Ectodermal cell (in vitro differentiated cells): Measurements from ENCODE around the gene PNMA5.
A peak's percentile ranks its signal among the peaks of the same experiment; 100 is the strongest.

Source experiments
- H3K27ac ChIP-seq: 2 replicates; pipeline ENCODE4 v1.7.0; 2013; ENCODE audit warnings: mild to moderate bottlenecking, low read depth, low read length; ENCODE audit not compliant: insufficient read depth, poor library complexity, severe bottlenecking
- H3K27me3 ChIP-seq: 2 replicates; pipeline ENCODE4 v1.7.0; 2013; ENCODE audit warnings: mild to moderate bottlenecking, low read length; ENCODE audit not compliant: insufficient read depth, control insufficient read depth, poor library complexity, severe bottlenecking
- H3K36me3 ChIP-seq: one replicate; pipeline ENCODE4 v1.7.0; 2013; ENCODE audit warnings: low read length; ENCODE audit not compliant: control insufficient read depth, insufficient read depth
- H3K4me1 ChIP-seq: one replicate; pipeline ENCODE4 v1.7.0; 2013; ENCODE audit warnings: low read length; ENCODE audit not compliant: control insufficient read depth, insufficient read depth
- H3K4me3 ChIP-seq: 2 replicates; pipeline ENCODE4 v1.7.0; 2013; ENCODE audit warnings: low read depth, low read length, control low read depth; ENCODE audit not compliant: insufficient read depth
- H3K9me3 ChIP-seq: 2 replicates; pipeline ENCODE4 v1.7.0; 2013; ENCODE audit warnings: mild to moderate bottlenecking, low read length, moderate library complexity; ENCODE audit not compliant: control insufficient read depth
- WGBS, 2 experiments: methylation state at CpG; one replicate each; pipeline ENCODE4 v1.1.7; 2013; ENCODE audit warnings: missing lambda C conversion rate in 2 of 2; 5-methylcytosine and 5-hydroxymethylcytosine counted together

PNMA5 gene

GRCh38 chrX:152960115-152960514 is 33.8 kb downstream of the PNMA5 start:
- Histone ChIP-seq H3K4me3 (no peak overlapping the region), H3K9me3 (no peaks in the 10 kb centered on the region), H3K36me3 (no peaks in the 10 kb centered on the region), H3K27me3 (no peaks in the 10 kb centered on the region), H3K4me1 (no peaks in the 10 kb centered on the region), H3K27ac (no peak overlapping the region)
- WGBS, 2 experiments, result 96 to 100% methylated on average over 1 of the region's 1 CpG

- no peak overlapping the region for H3K27ac ChIP-seq
- H3K4me3 ChIP-seq, result no peak overlapping the region
- no peaks in the 10 kb centered on the region for H3K36me3 ChIP-seq
- no peaks in the 10 kb centered on the region for H3K27me3 ChIP-seq
- WGBS, 2 experiments, result 92 to 99% methylated on average over 6 of the region's 6 CpGs
- H3K9me3 ChIP-seq, result no peaks in the 10 kb centered on the region
- H3K4me1 ChIP-seq, result no peaks in the 10 kb centered on the region
These were observed 34.3 kb downstream of the PNMA5 start for GRCh38 chrX:152959626-152960025.

- no peaks in the 10 kb centered on the region for H3K36me3 ChIP-seq
- no peaks in the 10 kb centered on the region for H3K4me1 ChIP-seq
- no peaks in the 10 kb centered on the region for H3K9me3 ChIP-seq
- H3K27me3 ChIP-seq, result no peaks in the 10 kb centered on the region
- no peak overlapping the region for H3K27ac ChIP-seq
- H3K4me3 ChIP-seq, result peak overlapping the region; percentile 4
- 29 to 30% methylated on average over 50 to 53 of the region's 53 CpGs for WGBS, 2 experiments
These were observed 35.1 kb downstream of the PNMA5 start for GRCh38 chrX:152958524-152959465.

GRCh38 chrX:152958047-152958446 is 35.9 kb downstream of the PNMA5 start:
- no peaks in the 10 kb centered on the region for H3K9me3 ChIP-seq
- no peaks in the 10 kb centered on the region for H3K27me3 ChIP-seq
- no peaks in the 10 kb centered on the region for H3K36me3 ChIP-seq
- H3K4me3 ChIP-seq, result no peak overlapping the region
- 94 to 97% methylated on average over 5 of the region's 5 CpGs for WGBS, 2 experiments
- no peaks in the 10 kb centered on the region for H3K4me1 ChIP-seq
- no peak overlapping the region for H3K27ac ChIP-seq

GRCh38 chrX:152950786-152951185 is 43.1 kb downstream of the PNMA5 start:
- H3K27me3 ChIP-seq, result no peaks in the 10 kb centered on the region
- H3K4me3 ChIP-seq, result no peak overlapping the region
- 93 to 94% methylated on average over 6 of the region's 6 CpGs for WGBS, 2 experiments

GRCh38 chrX:152949114-152949513 is 44.8 kb downstream of the PNMA5 start:
- H3K4me1 ChIP-seq, result no peaks in the 10 kb centered on the region
- H3K4me3 ChIP-seq, result no peak overlapping the region
- no peaks in the 10 kb centered on the region for H3K27me3 ChIP-seq
- H3K36me3 ChIP-seq, result no peaks in the 10 kb centered on the region
- 80 to 84% methylated on average over 4 of the region's 4 CpGs for WGBS, 2 experiments
- H3K9me3 ChIP-seq, result no peaks in the 10 kb centered on the region
- no peak overlapping the region for H3K27ac ChIP-seq

More at GRCh38 chrX:152950786-152951185, 43.1 kb downstream of the PNMA5 start:
- no peaks in the 10 kb centered on the region for H3K4me1 ChIP-seq
- no peaks in the 10 kb centered on the region for H3K36me3 ChIP-seq
- no peak overlapping the region for H3K27ac ChIP-seq
- H3K9me3 ChIP-seq, result no peaks in the 10 kb centered on the region

GRCh38 chrX:152946681-152947080 is 47.2 kb downstream of the PNMA5 start:
- Histone ChIP-seq H3K27ac (no peak overlapping the region), H3K4me1 (no peaks in the 10 kb centered on the region), H3K4me3 (no peak overlapping the region), H3K27me3 (no peaks in the 10 kb centered on the region), H3K9me3 (no peaks in the 10 kb centered on the region), H3K36me3 (no peaks in the 10 kb centered on the region)
- 91 to 95% methylated on average over 6 of the region's 6 CpGs for WGBS, 2 experiments

GRCh38 chrX:152945021-152945979 is 48.6 kb downstream of the PNMA5 start:
- WGBS, 2 experiments, result 93 to 95% methylated on average over 11 of the region's 11 CpGs
- H3K4me1 ChIP-seq, result no peaks in the 10 kb centered on the region
- H3K9me3 ChIP-seq, result no peaks in the 10 kb centered on the region
- H3K27ac ChIP-seq, result no peak overlapping the region
- no peak overlapping the region for H3K4me3 ChIP-seq
- H3K36me3 ChIP-seq, result no peaks in the 10 kb centered on the region
- no peaks in the 10 kb centered on the region for H3K27me3 ChIP-seq

- H3K27me3 ChIP-seq, result no peaks in the 10 kb centered on the region
- H3K36me3 ChIP-seq, result no peaks in the 10 kb centered on the region
- no peak overlapping the region for H3K27ac ChIP-seq
- no peaks in the 10 kb centered on the region for H3K9me3 ChIP-seq
- H3K4me3 ChIP-seq, result no peak overlapping the region
- no peaks in the 10 kb centered on the region for H3K4me1 ChIP-seq
- 89 to 91% methylated on average over 1 of the region's 1 CpG for WGBS, 2 experiments
These were observed 50.1 kb downstream of the PNMA5 start for GRCh38 chrX:152943826-152944225.

- H3K4me1 ChIP-seq, result no peaks in the 10 kb centered on the region
- H3K4me3 ChIP-seq, result peak overlapping the region; percentile 34
- no peaks in the 10 kb centered on the region for H3K27me3 ChIP-seq
- WGBS, 2 experiments, result 58 to 59% methylated on average over 8 to 11 of the region's 11 CpGs
- H3K36me3 ChIP-seq, result no peaks in the 10 kb centered on the region
- H3K27ac ChIP-seq, result no peak overlapping the region
- H3K9me3 ChIP-seq, result no peaks in the 10 kb centered on the region
These were observed 51.9 kb downstream of the PNMA5 start for GRCh38 chrX:152942077-152942442.
